ENCODE results near the gene GBX2.

DNA sequence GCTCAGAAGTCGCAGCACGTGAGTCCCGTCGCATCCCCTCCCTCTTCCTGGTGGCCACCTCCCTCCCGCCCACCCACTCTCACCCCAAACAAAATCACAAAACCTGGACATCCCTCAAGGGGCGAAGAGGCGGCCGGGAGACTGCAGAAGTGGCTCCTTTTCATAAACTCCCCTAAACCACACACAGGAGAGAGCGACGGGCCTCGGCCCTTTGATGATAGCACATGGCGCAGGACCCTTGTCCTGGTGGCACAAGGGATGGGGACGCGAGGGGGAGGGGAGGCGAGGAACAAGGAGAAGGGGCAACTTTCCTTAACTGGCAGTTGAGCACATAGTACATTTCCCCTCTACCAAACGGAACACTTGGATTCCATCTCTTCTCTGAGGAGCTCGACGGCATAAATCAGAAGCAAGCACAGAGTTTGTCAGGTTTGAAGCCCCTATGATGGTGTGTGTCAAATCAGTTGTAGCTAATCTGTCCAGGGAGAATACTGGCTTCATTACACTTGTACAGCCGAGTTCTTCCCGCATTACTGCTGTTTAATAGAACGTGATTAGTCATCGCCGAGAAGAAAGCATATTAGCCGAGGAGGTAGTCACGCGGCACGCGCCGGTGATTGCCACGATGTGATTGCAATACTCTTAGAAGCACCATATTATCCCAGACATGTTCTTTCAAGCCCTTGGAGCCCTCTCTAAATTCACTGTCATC is 43.8 kb downstream of the GBX2 start:
- TF ChIP-seq, protein P1, sequence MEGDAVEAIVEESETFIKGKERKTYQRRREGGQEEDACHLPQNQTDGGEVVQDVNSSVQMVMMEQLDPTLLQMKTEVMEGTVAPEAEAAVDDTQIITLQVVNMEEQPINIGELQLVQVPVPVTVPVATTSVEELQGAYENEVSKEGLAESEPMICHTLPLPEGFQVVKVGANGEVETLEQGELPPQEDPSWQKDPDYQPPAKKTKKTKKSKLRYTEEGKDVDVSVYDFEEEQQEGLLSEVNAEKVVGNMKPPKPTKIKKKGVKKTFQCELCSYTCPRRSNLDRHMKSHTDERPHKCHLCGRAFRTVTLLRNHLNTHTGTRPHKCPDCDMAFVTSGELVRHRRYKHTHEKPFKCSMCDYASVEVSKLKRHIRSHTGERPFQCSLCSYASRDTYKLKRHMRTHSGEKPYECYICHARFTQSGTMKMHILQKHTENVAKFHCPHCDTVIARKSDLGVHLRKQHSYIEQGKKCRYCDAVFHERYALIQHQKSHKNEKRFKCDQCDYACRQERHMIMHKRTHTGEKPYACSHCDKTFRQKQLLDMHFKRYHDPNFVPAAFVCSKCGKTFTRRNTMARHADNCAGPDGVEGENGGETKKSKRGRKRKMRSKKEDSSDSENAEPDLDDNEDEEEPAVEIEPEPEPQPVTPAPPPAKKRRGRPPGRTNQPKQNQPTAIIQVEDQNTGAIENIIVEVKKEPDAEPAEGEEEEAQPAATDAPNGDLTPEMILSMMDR (IDR thresholded peaks at IDR 0.05): no peak
- TF ChIP-seq POLR2A (IDR thresholded peaks at IDR 0.05): no peak
